IPS-NIHi11 (cell line): ENCODE data around the gene SSBP2.
"Not testable (repeated sequence)": the region's sequence is repeated elsewhere in the genome, so short reads cannot be mapped to it uniquely, and the experiment has no call there.

Source experiments
- DNase-seq: peaks from one replicate; pipeline ENCODE4 v3.0.0; 2012; ENCODE audit warnings: mixed read lengths, low spot score

Gene SSBP2

GRCh38 chr5:81657386-81657785, 93.5 kb downstream of the SSBP2 start:
- peak; percentile 8 for DNase-seq

- DNase-seq = no peak
Observed at GRCh38 chr5:81656783-81657182, 94.1 kb downstream of the SSBP2 start.

DNA sequence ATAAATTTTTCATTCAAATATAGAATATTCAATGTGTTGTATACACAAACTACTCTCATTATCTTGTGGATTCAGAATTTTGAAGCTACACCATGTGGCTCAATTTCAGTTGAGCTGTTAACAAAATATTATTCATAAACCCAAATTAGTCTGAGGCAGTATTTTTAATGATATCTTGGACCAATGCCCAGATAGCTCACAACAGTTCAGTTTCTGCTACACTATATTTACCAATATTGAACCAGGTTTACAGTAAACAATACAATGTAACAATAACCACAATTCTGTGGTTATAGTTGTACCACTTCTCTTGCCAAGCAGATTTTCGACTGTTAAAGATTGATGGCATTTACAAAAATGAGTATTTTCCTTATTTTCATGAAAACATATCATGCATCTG, 99.9 kb downstream of the SSBP2 start:
- DNase-seq = no peak

- no peak for DNase-seq
Observed at GRCh38 chr5:81646469-81646995, 104.4 kb downstream of the SSBP2 start.

DNA sequence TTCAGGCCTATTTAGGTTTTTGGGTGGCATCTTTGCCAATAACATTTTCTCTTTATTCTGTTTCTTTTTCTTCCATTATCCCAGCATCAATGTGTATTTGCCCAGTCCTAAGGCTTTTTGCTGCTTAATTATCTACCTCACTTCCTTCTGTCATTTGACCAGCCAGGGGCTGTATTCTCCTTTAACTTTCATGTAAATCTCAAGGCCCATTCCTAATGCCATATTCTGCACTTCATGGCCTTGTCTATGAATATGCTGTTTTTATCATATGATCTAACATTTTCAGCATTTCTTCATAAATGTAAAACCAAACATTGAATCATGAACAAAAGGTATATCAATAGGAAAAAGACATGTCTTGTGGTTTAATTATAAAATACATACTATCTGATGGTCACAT, 108.7 kb downstream of the SSBP2 start:
- DNase-seq = no peak

DNA sequence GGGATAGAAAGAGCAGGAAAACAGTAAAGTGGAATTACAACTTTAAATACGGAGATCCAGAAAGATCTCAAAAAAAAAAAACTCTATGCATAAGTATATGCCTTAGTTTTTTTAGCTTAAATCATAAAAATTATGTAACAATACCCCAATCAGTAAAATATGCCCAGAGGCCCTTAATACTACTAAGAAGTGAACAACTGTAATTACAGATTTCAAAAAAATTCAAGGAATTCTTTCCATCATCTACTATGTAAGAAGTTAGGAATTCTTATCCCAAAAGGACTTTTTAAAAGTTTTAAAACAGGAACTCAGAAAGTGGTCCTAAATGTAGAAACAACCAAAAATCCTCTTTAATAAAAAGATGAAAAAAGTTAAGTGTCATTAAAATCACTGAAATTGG, 111.3 kb downstream of the SSBP2 start:
- DNase-seq = no peak

GRCh38 chr5:81638471-81638870, 112.4 kb downstream of the SSBP2 start:
- DNase-seq = no peak

GRCh38 chr5:81633891-81634290, 117.0 kb downstream of the SSBP2 start:
- DNase-seq = no peak

DNA sequence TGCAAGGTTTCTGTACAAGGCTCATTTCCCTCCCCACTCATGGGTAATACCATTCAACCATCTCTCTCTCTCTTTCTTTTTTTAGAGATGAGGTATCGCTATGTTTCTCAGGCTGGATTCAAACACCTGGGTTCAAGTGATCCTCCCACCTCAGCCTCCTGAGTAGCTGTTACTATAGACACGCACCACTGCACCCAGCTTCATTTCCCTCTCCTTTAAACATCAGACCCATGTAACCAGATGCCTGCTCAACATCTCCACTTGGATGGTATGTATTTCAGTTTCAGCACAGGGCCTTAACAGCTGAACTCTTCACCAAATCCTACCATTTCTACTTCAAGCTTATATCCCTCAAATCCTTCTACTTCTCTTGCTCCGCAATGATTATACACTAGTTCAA, 117.4 kb downstream of the SSBP2 start:
- no peak for DNase-seq

DNA sequence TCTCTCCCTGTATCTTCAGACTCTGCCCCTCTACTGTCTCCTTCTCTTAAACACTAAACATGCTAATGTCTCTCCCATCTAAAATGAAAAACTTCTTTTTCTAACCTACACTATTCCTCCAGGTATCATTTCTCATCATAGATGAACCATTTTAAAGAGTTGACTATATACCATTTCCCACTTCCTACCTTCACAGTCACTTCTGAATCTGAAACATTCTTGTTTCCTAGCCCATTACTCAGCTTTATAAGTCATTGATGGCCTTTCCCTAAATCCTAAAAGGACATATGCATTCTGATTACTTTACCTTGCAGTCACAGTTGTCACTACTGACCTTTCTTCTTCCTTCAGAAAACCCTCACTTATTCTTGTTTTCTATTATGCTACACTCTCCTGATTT, 118.2 kb downstream of the SSBP2 start:
- DNase-seq = no peak

- DNase-seq = no peak
Observed at GRCh38 chr5:81631621-81632020, 119.3 kb downstream of the SSBP2 start.

GRCh38 chr5:81631124-81631523, 119.8 kb downstream of the SSBP2 start:
- no peak for DNase-seq

DNA sequence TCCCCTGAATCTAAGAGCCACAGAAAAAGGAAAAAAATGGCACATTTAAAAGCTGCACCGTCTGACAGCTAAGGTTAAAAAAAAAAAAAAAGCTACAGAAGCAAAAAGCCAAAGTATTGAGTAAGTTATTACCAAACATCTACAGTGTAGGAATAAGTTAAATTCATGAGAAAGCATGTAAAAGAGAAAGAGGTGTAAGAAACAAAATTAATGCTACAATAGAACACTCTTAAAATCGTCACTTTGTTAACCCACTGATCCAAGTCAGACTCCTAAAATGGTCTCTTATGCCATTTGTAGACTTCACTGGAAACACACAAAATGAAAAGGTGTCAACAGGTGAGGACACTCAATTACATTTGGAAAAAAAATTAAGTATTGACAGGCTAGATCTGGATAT, 120.2 kb downstream of the SSBP2 start:
- no peak for DNase-seq

DNA sequence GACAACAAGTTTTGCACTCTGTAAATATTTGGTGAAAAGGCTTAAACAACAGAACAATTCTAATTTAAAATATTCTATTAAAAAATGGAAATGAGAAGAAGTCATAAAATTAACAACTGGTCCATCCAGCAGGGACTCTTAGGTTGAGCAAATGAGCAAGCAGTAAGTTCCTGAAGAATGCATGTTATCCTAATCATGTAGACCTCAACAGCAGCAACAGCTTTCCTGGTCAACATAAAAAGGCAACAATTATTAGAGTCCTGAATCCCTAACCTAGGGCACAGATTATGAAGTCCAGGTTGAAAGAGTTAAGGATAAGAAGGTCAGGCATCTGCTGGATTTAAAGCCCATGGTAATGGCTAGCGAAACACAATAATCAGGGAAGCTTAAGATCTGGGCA, 120.9 kb downstream of the SSBP2 start:
- DNase-seq = no peak

DNA sequence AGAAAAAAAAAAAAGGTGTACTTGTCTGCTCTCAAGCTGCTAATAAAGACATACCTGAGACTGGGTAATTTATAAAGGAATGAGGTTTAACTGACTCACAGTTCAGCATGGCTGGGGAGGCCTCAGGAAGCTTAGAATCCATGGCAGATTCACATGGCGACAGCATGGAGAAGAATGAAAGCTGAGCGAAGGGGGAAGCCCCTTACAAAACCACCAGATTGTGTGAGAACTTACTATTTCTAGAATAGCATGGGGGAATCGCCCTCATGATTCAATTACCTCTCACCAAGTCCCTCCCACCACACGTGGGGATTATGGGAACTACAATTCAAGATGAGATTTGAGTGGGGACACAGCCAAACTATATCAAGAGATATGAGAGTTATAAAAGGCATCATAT, 122.8 kb downstream of the SSBP2 start:
- DNase-seq = not testable (repeated sequence)

- DNase-seq = no peak
Observed at GRCh38 chr5:81626524-81626923, 124.4 kb downstream of the SSBP2 start.

- DNase-seq = no peak
Observed at GRCh38 chr5:81609810-81610375, 141.0 kb downstream of the SSBP2 start.

DNA sequence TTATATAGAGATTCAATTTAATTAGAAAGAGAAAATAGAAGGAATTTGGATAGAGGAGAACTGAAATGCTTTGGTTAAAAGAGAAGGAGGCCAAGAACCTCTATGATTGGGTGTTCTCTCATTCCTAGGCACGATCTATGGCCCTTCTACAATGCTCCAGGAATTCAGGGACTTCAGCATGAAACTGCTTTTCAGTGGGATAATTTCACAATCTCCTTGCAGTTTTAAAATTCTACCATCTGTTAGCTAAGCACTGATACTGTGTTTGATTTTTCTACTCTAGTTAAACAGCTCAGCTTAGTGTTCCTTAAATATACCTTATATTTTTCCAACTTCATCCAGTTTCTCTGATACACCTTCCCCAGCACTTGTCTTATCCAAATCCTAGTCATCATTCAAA, 141.9 kb downstream of the SSBP2 start:
- DNase-seq = no peak

DNA sequence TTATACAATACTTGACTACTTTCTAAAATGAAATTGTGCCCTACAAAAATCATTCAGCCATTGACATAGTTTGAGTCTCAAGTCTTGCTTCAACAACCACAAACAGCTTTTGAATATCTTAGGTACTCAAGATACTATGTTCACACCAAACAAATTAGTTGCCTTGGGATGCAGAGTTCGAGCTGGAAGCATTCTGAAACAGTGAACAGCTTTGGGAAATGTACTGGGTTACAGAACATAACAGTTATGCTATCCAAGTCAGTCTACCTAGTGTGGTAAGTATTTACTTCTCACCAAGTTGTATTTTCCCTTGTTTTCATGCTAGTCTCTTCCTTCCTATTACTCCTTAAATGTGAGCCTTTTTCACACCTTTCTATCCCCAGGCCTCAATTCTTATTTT, 143.2 kb downstream of the SSBP2 start:
- DNase-seq = no peak

- DNase-seq = peak; percentile 31
Observed at GRCh38 chr5:81606150-81606549, 144.7 kb downstream of the SSBP2 start.

GRCh38 chr5:81605299-81605698, 145.6 kb downstream of the SSBP2 start:
- DNase-seq = no peak

GRCh38 chr5:81604193-81604592, 146.7 kb downstream of the SSBP2 start:
- DNase-seq = no peak

DNA sequence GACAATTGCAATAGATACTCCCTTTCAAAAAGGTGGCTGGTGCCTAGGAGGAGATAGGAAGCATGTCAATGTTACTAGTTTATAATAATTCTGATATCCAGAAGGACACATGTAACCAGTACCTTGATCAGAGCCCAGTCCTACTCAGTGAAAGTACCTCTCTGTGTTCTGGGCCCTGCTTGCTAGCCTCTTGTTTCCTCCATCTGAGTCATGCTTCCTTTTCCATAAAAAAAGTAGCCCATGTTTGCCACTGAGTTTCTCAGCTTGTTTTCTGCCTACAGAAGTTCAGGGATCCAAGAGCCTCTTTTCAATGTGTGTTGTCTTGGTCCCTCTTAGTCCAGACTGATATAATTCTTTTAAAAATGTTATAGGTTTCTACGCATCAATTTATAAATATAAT, 149.0 kb downstream of the SSBP2 start:
- no peak for DNase-seq

GRCh38 chr5:81592085-81592484, 158.8 kb downstream of the SSBP2 start:
- DNase-seq = not testable (repeated sequence)
